PFSK-1 (cell line): ENCODE data around the gene BDH1.

Experiments
- FOXP2 ChIP-seq: optimal IDR thresholded peaks from 2 replicates; pipeline ENCODE3; 2011; ENCODE audit warnings: borderline replicate concordance, control low read depth, inconsistent platforms; ENCODE audit not compliant: insufficient read depth; ENCODE audit errors: extremely low read length, extremely low read depth
- POLR2AphosphoS5 ChIP-seq: IDR thresholded peaks from 2 replicates; pipeline ENCODE4 v1.6.1; 2012; ENCODE audit warnings: low read depth, mild to moderate bottlenecking, control low read depth, low read length, moderate library complexity
- SIN3A ChIP-seq: IDR thresholded peaks from 2 replicates; pipeline ENCODE4 v1.6.1; 2012; ENCODE audit warnings: mild to moderate bottlenecking, low read length, moderate library complexity, borderline replicate concordance; ENCODE audit not compliant: insufficient read depth
- TAF1 ChIP-seq: IDR thresholded peaks from 2 replicates; pipeline ENCODE4 v1.6.1; 2012; ENCODE audit warnings: low read length, control low read depth, borderline replicate concordance; ENCODE audit not compliant: insufficient read depth
- TF ChIP-seq, protein P1 (sequence below), 2 experiments: IDR thresholded peaks; 2 replicates each; pipeline versions ENCODE4 v1.6.1 to v1.8.0; 2011 to 2012; ENCODE audit warnings: low read depth in 2 of 2, low read length in 2 of 2, control low read depth in 1 of 2, inconsistent platforms in 1 of 2, mild to moderate bottlenecking in 1 of 2, moderate library complexity in 1 of 2; ENCODE audit not compliant: insufficient read depth in 1 of 2

DNA sequence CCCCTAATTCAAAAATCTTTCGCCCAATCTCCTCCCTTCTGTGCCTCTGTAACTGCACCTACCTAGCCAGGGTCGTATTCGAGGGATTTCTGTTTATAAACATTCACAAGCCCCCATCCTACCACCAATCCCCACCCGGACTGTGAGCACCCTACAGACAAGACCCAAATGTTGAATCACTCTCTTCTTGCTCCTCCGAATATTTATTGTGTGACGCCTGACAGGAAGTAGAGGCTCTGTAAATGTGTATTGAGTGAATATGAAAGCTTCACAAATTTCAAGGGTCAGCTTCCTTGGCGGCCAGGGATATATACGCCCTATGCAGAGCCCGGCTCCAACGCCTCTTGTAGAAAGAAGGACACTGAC, 1.6 kb downstream of the BDH1 start:
- TF ChIP-seq TAF1 (no peak), POLR2AphosphoS5 (no peak), FOXP2 (no peak), SIN3A (no peak)
- TF ChIP-seq, protein P1, sequence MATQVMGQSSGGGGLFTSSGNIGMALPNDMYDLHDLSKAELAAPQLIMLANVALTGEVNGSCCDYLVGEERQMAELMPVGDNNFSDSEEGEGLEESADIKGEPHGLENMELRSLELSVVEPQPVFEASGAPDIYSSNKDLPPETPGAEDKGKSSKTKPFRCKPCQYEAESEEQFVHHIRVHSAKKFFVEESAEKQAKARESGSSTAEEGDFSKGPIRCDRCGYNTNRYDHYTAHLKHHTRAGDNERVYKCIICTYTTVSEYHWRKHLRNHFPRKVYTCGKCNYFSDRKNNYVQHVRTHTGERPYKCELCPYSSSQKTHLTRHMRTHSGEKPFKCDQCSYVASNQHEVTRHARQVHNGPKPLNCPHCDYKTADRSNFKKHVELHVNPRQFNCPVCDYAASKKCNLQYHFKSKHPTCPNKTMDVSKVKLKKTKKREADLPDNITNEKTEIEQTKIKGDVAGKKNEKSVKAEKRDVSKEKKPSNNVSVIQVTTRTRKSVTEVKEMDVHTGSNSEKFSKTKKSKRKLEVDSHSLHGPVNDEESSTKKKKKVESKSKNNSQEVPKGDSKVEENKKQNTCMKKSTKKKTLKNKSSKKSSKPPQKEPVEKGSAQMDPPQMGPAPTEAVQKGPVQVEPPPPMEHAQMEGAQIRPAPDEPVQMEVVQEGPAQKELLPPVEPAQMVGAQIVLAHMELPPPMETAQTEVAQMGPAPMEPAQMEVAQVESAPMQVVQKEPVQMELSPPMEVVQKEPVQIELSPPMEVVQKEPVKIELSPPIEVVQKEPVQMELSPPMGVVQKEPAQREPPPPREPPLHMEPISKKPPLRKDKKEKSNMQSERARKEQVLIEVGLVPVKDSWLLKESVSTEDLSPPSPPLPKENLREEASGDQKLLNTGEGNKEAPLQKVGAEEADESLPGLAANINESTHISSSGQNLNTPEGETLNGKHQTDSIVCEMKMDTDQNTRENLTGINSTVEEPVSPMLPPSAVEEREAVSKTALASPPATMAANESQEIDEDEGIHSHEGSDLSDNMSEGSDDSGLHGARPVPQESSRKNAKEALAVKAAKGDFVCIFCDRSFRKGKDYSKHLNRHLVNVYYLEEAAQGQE (IDR thresholded peaks at IDR 0.05; ENCODE audit: insufficient read depth in 1 of 2, low read depth in 2 of 2, low read length in 2 of 2), result no peak
